GM21360 (cell line): ENCODE data around the gene ELOF1.
A peak's percentile ranks its signal among the peaks of the same experiment; 100 is the strongest.
"Not testable (repeated sequence)": the region's sequence is repeated elsewhere in the genome, so short reads cannot be mapped to it uniquely, and the experiment has no call there.

ENCODE experiments used
- ATAC-seq: cut with Tn5 transposase; IDR thresholded peaks from one replicate; pipeline ENCODE4 v1.9.1; 2021; ENCODE audit warnings: mild to moderate bottlenecking, moderate library complexity; ENCODE audit not compliant: unreplicated experiment

ELOF1 gene

DNA sequence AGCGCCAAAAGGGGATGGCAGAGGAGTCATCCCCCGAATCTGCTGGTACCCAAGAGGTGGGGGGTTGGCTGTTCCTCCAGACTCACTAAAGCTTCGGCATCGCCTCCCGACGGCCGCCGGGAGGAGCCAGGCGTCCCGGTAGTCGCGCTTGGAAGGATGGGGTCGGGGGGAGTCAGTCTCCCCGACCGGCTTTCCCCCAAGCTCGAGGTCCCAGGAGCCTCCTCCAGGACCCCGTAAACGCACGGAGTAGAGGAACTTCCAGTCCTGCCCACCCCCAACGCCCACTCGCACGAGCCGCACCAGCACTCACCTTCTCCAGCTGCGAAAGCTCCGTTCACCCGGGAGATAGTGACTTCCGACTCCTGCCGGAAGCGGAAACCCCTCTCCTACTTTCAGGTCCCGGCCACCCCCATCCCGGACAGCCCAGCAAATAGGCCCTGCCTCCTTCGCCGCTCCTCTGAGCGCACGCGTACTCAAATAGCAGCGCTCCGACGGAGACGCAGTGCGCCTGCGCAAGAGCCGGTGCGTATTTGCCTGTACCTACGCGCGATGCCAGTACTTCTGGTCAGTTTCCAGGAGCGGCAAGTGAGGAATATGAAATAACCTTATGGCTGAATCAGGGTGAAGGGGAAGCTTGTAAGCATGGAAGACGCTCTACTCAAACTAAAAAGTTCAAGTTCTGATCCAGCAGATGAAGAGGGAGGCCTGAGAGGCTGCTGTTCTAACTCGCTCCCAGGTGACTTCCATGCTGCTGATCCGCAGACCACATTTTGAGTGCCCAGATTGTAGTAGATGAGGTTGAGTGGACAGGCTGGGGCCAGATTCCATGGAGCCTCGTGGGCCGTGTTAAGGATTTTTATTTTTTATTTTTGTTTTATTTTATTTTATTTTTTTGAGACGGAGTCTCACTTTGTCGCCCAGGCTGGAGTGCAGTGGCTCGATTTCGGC is at the start of gene ELOF1:
TSS of gene ELOF1 (minus strand) at position 350 of the 948 bp plus-strand sequence. CDS start 4,883 bp downstream, outside the sequence.
- ATAC-seq = peak; percentile 72

DNA sequence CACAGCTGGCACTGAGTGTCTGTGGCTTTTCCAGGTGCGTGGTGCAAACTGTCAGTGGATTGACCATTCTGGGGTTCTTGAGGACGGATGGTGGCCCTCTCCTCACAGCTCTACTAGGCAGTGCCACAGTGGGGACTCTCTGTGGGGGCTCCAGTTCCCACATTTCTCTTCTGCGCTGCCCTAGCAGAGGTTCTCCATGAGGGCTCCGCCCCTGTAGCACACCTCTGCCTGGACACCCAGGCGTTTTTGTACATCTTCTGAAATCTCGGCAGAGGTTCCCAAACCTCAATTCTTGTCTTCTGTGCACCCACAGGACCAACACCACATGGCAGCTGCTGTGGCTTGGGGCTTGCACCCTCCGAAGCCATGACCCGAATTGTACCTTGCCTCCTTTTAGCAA is 47.5 kb upstream of the ELOF1 start:
- no peak for ATAC-seq

- not testable (repeated sequence) for ATAC-seq
Observed at GRCh38 chr19:11599704-11600103, 40.7 kb upstream of the ELOF1 start.

- no peak for ATAC-seq
Observed at GRCh38 chr19:11598746-11599145, 39.7 kb upstream of the ELOF1 start.

DNA sequence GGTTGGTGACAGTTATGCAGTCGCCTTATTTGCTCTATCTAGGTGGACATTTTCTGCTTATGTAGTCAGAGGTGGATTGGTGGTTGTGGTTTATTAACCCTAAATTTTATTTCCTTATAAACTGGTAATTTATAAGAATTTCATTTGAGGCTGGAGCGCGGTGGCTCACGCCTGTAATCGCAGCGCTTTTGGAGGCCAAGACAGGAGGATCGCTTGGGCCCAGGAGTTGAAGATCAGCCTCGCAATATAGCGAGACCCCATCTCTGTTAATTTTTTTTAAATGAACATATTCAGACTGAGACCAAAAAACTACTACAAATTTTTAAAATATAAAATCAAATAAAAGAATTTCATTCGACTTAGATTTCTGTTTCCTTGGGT is 39.1 kb upstream of the ELOF1 start:
- no peak for ATAC-seq

DNA sequence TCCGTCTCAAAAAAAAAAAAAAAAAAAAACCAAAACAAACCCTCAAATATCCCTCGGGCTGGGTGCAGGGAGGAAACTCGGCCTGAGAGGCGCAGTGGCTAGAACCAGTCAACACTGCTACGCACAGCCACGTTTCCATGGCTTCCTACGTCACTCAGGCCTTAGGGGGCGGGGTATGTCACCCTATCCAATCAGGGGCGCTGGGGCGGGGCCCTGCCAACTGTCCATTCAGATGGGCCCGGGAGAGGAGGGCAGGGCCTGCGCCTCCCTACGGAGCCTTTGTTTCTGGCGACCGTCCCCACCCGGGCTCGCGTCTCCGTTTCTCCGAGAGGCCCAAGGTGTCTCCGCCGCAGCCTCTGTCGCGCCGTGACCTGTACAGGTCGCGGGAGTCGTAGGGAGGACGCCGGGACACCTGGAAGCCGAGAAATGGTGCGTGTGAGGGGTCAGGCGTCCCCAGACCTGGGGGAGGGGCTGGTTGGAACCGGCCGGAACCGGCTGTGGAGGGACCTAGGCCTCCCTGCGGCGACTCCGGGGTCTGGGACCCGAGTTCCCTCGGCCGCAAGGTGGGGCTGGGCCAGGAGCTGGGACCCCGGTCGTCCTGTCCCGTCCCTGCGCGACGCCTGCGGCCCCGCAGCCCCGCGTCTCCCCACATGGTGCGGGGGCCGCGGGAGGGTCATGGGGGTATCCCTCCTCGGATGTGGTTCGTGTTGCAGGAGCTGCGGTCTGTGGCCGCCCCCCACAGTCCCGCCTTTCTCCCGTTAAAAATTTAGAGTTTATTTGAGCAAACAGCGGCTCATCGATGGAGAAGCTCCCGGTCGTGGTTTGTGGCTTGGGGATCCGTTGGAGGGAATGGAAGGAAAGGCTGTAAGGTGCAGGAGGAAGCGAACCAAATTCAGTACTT is 38.4 kb upstream of the ELOF1 start, which contains the start of gene ZNF627:
TSS of gene ZNF627 (plus strand) at position 282 of the 901 bp plus-strand sequence. CDS start at position 427, 145 bp downstream.
- peak; percentile 95 for ATAC-seq

DNA sequence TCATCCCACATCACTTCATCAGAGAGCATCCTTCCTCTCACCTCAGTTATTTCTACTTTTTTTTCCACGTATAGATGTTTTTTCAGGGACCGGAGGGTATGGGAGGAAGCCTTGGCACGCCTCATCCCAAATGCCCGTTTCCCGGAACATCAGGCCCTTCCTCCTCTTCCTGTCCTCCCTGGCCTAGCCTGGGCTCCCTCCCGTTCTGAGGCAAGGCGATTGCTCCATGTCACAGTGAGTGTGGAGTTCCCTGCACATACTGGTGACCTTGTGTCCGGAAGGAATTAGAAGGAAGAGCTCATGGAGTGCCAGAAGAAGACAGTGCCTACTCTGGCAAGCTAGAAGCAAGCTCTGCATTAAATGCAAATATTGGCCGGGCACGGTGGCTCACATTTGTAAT is 37.1 kb upstream of the ELOF1 start:
- no peak for ATAC-seq

- ATAC-seq = no peak
Observed at GRCh38 chr19:11594084-11594483, 35.1 kb upstream of the ELOF1 start.

- ATAC-seq = no peak
Observed at GRCh38 chr19:11587975-11588631, 29.1 kb upstream of the ELOF1 start.

GRCh38 chr19:11587302-11587974 is 28.4 kb upstream of the ELOF1 start:
- ATAC-seq = no peak

GRCh38 chr19:11586331-11586730 is 27.3 kb upstream of the ELOF1 start:
- no peak for ATAC-seq

GRCh38 chr19:11581740-11582139 is 22.7 kb upstream of the ELOF1 start:
- ATAC-seq = peak; percentile 56

GRCh38 chr19:11580116-11580515 is 21.1 kb upstream of the ELOF1 start:
- no peak for ATAC-seq

GRCh38 chr19:11578258-11579142 is 19.5 kb upstream of the ELOF1 start:
- no peak for ATAC-seq

DNA sequence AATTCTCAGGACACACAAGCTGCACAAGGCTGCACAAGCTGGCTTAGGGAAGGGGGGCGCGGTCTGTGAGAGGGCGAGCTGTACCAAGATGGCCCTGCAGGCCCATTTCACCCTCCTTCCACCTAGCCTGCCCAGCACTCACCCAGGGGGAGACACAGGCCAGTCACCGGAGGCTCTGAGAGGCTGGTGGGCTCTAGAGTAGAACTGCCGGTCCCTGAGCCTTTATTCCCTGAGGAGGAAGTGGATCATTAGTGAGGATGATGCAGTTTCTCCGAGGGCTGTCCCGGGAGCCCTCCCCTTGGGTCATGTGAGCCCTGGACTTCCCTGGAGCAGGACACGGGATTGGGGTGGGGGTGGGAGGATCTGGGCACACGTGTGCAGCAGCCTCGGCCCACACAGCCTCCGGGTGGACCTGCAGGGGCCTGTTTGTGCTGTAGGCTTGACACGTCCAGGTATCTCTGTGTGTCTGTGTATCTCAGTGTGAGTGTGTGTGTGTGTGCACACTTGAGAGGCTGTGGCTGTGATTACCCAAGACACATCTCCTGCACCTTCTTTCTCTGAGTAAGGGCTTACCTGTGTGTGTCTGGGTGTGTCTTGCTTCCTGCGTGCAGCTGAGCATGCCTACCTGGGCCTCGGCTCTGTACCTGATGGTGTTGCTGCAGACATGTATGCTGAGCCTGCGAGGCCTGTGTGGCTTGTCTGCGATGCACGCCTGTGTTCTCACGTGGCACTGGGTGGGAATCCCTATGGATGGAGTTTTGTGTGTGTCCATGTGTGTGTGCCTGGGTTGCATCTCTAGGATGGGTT is 18.6 kb upstream of the ELOF1 start, which contains the start of gene ACP5:
TSS of gene ACP5 (minus strand) at position 195 of the 807 bp plus-strand sequence. CDS start 328 bp downstream, outside the sequence.
- ATAC-seq = no peak

DNA sequence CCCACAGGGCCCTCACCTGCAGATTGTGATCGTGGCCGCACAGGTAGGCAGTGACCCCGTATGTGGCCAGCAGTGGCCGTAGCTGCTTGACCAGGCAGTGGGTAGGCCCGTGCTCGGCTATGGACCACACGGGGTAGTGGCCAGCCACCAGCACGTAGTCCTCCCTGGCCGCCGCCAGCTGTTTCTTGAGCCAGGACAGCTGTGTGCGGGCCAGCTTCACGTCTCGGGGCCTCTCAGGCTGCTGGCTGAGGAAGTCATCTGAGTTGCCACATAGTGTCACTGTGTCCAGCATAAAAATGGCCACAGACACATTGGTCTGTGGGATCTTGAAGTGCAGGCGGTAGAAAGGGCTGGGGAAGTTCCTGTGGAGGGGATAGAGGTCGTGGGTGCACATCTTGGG is 17.2 kb upstream of the ELOF1 start:
- no peak for ATAC-seq

- no peak for ATAC-seq
Observed at GRCh38 chr19:11574689-11575088, 15.7 kb upstream of the ELOF1 start.

DNA sequence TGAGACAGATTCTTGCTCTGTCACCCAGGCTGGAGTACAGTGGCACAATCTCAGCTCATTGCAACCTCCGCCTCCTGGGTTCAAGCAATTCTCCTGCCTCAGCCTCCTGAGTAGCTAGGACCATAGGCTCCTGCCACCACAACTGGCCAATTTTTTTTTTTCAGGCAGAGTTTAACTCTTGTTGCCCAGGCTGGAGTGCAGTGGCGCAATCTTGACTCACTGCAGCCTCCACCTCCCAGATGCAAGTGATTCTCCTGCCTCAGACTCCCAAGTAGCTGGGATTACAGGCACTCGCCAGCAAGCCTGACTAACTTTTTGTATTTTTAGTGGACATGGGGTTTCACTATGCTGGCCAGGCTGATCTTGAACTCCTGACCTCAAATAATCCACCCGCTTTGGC is 14.7 kb upstream of the ELOF1 start:
- not testable (repeated sequence) for ATAC-seq
